PFSK-1 (cell line): ENCODE results near the gene TGM4.

ENCODE experiments used
- FOXP2 ChIP-seq: optimal IDR thresholded peaks from 2 replicates; pipeline ENCODE3; 2011; ENCODE audit warnings: borderline replicate concordance, control low read depth, inconsistent platforms; ENCODE audit not compliant: insufficient read depth; ENCODE audit errors: extremely low read length, extremely low read depth
- POLR2AphosphoS5 ChIP-seq: IDR thresholded peaks from 2 replicates; pipeline ENCODE4 v1.6.1; 2012; ENCODE audit warnings: low read depth, mild to moderate bottlenecking, control low read depth, low read length, moderate library complexity
- REST ChIP-seq, 2 experiments: IDR thresholded peaks; 2 replicates each; pipeline versions ENCODE4 v1.6.1 to v1.8.0; 2011 to 2012; ENCODE audit warnings: low read depth in 2 of 2, low read length in 2 of 2, control low read depth in 1 of 2, inconsistent platforms in 1 of 2, mild to moderate bottlenecking in 1 of 2, moderate library complexity in 1 of 2; ENCODE audit not compliant: insufficient read depth in 1 of 2
- SIN3A ChIP-seq: IDR thresholded peaks from 2 replicates; pipeline ENCODE4 v1.6.1; 2012; ENCODE audit warnings: mild to moderate bottlenecking, low read length, moderate library complexity, borderline replicate concordance; ENCODE audit not compliant: insufficient read depth
- TAF1 ChIP-seq: IDR thresholded peaks from 2 replicates; pipeline ENCODE4 v1.6.1; 2012; ENCODE audit warnings: low read length, control low read depth, borderline replicate concordance; ENCODE audit not compliant: insufficient read depth

TGM4 gene

GRCh38 chr3:44862226-44862637 lies 12.2 kb upstream of the TGM4 start:
- TF ChIP-seq SIN3A (no peak), REST (IDR thresholded peaks at IDR 0.05; ENCODE audit: insufficient read depth in 1 of 2, low read depth in 2 of 2, low read length in 2 of 2) (no peak), POLR2AphosphoS5 (no peak), TAF1 (no peak), FOXP2 (no peak)

- TF ChIP-seq FOXP2 (no peak), TAF1 (no peak), REST (IDR thresholded peaks at IDR 0.05; ENCODE audit: insufficient read depth in 1 of 2, low read depth in 2 of 2, low read length in 2 of 2) (no peak), POLR2AphosphoS5 (no peak), SIN3A (no peak)
These were observed 9.0 kb upstream of the TGM4 start for GRCh38 chr3:44865272-44866035.

- TF ChIP-seq POLR2AphosphoS5, result no peak
- TF ChIP-seq TAF1, result no peak
- no peak for TF ChIP-seq FOXP2
- no peak for TF ChIP-seq REST (IDR thresholded peaks at IDR 0.05; ENCODE audit: insufficient read depth in 1 of 2, low read depth in 2 of 2, low read length in 2 of 2)
- no peak for TF ChIP-seq SIN3A
These were observed 6.8 kb upstream of the TGM4 start for GRCh38 chr3:44867421-44868111.

- no peak for TF ChIP-seq SIN3A
These were observed 3.9 kb upstream of the TGM4 start for GRCh38 chr3:44870375-44871061.

- TF ChIP-seq FOXP2, result no peak
- TF ChIP-seq TAF1, result no peak
- TF ChIP-seq REST (IDR thresholded peaks at IDR 0.05; ENCODE audit: insufficient read depth in 1 of 2, low read depth in 2 of 2, low read length in 2 of 2), result no peak
These were observed 1.2 kb downstream of the TGM4 start for GRCh38 chr3:44875596-44875995.
